HG03045 (cell line): ENCODE measurements around the gene DMPK.
"Not testable (repeated sequence)": the region's sequence is repeated elsewhere in the genome, so short reads cannot be mapped to it uniquely, and the experiment has no call there.

ENCODE experiments used
- ATAC-seq: cut with Tn5 transposase; IDR thresholded peaks from one replicate; pipeline ENCODE4 v1.9.1; 2021; ENCODE audit warnings: mild to moderate bottlenecking, moderate library complexity; ENCODE audit not compliant: unreplicated experiment

The DMPK gene

DNA sequence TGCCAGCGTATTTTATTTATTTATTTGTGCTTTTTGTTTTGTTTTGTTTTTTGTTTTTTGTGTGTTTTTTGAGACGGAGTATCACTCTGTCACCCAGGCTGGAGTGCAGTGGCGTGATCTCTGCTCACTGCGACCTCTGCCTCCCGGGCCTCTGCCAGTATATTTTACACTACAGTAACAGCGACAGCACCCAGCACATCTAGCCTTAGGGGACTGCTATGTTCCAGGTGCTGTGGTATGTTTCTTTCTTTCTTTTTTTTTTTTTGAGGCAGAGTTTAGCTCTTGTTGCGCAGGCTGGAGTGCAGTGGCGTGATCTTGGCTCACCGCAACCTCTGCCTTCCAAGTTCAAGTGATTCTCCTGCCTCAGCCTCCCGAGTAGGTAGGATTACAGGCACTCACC, 30.8 kb downstream of the DMPK start:
- not testable (repeated sequence) for ATAC-seq

DNA sequence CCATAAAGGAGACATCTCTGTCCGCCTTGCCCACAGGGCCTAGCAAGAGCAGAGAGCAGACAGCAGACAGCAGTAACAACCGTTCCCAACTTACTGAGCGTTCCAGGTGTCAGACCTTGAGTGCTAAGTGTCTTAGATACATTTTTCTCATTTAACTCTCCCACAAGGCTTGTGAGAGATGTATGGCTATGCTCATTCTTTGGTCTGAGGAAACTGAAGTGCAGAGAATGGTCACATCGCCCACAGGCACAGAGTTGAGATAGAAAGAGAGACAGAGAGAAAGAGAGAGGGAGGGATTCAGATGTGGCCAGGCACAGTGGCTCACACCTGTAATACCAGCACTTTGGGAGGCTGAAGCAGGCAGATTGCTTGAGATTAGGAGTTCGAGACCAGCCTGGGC, 34.8 kb downstream of the DMPK start:
- no peak for ATAC-seq

DNA sequence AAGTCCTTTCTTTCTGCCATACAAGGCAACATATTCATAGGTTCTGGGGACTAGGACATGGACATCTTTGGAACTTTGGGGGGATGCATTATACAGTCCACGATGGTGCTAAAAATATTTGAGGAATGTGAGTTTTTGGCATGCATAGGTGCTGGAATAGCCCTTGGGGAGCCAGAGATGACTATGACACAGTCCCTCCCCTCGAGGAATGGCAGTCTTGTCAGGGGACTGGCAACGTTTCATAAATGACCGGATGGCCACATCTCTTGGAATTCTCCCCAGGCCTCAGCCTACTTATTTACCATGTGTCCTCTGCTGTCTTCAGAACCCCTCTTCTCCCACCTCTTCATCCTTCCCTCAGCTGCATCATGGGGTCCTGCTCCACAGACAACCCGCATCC, 35.4 kb downstream of the DMPK start:
- no peak for ATAC-seq

DNA sequence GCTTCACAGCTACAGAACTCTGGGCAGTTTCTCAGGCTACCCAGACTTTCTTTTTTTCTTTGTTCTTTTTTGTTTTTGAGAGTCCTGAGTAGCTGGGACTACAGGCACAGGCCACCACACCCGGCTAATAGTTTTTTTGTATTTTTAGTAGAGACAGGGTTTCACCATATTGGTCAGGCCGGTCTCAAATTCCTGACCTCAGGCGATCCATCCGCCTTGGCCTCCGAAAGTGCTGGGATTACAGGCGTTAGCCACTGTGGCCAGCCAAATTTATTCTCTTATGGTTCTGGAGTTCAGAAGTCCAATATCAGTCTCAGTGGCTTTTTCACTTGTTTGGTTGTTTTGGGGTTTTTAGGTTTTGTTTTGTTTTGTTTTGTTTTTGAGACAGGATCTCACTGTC, 36.7 kb downstream of the DMPK start:
- ATAC-seq, result no peak

DNA sequence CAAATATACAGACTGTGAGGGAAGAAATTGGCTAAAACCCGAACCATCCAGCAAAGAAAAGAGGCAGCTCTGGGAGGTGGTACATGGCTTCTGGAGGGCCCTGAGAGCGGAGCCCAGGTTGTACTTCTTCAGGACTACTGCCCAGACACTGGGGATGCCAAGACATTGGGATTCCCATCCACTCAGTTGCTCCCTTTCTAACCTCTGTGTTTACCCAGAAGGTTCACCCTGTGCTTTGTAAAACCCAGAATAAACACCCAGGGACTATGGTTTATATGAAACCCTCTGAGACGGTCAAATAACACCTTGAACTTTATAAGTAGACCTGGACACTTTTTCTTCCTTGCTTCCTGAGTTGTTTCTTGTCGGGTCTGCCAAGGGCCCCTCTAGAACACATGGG, 39.3 kb downstream of the DMPK start:
- no peak for ATAC-seq

DNA sequence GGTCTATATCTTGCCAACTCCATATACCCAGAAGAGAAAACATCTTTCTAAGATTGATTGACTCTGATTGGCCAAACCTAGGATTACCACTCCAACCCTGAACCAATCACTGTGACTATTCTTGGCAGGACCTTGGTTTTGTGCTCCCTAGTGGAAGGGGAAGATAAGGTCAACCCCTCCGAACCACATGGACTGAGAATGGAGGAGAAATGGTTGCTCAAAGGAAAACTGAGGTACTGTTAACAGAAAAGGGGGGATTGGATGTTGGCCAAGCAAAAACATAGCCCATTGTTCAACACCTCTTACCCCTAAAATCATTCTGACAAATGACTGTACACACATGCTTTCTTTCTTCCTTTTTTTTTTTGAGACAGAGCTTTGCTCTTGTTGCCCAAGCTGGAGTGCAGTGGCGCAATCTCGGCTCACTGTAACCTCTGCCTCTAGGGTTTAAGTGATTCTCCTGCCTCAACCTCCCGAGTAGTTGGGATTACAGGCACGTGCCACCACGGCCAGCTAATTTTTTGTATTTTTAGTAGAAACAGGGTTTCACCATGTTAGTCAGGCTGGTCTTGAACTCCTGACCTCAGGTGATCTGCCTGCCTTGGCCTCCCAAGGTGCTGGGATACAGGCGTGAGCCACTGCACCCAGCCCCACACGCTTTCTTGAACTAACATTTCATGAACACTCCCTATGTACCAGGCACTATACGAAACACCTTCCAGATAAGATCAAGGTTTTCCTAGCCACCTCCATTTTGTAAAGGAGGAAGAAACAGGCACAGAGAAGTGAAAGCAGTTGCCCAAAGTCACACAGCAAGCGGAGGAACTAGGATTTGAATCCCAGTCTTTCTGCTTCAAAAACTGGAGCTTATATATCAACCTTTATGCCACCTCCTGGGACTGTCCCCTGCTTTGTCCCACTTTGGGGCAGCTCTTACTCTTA, 42.5 kb downstream of the DMPK start:
- no peak for ATAC-seq

DNA sequence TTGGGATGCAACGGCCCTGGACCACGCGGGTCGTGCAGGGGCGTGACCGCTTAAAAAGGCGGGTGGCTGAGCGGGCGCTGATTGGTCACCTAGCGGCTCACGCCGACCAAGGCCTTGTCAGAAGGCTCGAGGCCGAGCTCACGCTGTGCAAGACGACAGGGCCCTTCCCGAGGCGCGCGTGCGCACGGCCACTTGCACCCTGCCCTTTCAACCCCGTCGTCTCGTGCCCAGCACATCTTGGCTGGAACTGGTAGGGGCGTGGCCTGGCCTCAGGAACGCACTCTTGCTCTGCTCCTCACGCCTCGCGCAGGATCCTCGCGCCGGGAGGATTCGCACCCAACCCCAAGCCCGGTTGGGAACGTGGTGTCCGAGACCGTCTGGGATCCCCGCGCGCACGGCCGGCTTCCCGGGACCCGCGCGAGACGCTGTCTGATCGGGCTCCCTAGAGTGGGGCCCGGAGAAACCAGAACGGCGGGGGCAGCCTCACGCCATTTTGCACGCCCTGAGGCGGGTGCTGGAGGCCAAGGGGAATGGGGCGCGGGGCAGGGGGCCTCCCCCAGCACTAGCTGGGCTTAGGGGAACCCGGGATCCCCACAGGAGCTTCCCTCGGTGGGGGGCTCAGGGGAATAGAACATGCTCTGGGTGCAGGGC, 49.0 kb downstream of the DMPK start, which contains the start of gene MEIOSIN:
TSS of gene MEIOSIN (plus strand) at position 280 of the 651 bp plus-strand sequence. CDS start 1,938 bp downstream, outside the sequence.
- no peak for ATAC-seq

DNA sequence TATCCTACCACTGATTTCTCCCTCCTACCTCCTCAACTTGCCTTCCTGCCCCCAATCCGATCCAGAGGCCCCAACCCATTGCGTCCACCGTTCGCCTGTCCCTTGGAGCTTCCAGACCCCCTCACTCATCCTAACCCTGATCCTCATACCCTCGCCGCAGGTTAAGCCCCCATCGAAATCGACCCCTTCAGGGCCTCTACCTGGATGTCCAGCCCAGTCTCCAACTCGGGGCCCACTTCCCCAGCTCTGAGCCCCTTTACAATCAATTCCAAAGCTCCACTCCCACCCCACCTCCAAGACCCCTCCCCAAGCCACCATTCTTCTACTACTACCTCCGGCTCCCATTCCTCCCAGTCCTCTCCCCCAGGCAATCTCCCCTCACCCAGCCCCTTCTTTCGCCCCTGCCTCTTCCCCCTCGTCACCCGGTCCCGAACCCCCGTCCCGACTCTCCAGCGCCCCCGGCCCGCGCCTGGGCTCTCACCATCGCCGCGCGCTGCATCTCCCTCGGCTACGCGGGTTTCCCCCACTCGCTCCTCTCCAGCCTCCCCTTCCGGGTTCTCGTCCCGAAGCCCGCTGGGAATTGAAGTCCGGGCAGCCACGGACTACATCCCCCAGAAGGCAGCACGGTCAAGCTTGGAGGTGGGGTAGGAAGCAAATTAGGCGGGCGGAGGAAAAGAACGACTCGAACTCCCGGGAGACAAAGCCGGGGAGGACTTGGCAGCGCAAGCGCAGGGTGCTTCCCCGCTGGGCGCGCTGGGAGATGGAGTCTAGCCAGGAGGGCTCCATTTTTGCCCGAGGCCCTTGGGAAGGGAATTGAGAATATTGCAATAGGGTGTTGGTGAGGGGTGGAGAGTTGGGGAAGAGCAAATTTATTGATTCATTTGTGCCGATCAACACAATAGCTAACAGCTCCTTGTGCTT, 51.7 kb downstream of the DMPK start, which contains the start of gene FBXO46:
TSS of gene FBXO46 (minus strand) at position 529 of the 921 bp plus-strand sequence. CDS start 17,401 bp downstream, outside the sequence.
- peak; percentile 86 for ATAC-seq

DNA sequence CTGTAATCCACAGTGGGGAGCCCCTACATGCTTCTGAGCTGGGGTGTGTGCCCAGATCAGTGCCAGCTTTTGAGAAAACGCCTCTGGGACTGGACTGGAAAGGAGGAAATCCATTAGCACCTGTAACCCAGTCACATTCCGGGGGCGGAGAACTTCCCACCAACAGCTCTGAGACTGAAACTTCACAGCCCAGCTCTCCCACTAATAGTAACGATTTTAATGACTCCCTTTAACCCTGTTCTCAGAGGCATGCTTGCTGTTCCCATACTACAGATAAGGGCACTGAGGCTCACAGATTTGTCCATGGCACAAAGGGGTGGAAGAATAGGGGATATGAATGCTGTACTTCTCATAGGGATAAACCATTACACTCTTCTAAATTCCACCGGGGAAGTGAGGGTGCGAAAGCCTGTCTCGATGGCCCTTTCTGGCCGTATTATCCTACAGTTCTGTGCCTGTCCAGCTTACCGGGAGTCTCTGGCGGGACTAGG, 52.4 kb downstream of the DMPK start:
- ATAC-seq, result no peak

DNA sequence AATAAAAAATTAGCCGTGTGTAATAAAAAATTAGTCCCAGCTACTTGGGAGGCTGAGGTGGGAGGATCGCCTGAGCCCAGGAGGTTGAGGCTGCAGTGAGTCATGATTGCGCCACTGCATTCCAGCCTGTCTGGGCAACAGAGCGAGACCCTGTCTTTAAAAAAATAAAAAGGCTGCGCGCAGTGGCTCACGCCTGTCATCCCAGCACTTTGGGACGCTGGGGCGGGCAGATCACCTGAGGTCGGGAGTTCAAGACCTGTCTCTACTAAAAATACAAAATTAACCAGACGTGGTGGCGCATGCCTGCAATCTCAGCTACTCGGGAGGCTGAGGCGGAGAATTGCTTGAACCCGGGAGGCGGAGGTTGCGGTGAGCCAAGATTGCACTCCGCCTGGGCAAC, 53.6 kb downstream of the DMPK start:
- not testable (repeated sequence) for ATAC-seq

DNA sequence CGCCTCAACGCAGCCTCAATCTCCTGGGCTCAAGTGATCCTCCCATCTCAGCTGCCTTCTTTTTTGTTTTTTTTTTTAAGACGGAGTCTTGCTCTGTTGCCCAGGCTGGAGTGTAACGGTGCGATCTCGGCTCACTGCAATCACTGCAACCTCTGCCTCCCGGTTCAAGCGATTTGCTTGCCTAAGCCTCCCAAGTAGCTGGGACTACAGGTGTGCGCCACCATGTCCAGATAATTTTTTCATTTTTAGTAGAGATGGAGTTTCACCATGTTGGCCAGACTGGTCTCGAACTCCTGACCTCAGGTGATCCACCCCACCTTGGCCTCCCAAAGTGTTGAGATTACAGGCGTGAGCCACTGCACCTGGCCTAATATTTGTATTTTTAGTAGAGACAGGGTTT, 62.2 kb downstream of the DMPK start:
- ATAC-seq, result not testable (repeated sequence)
